ENCODE results near the gene GALNT17. TPM values are rescaled to one million over a fixed set of nuclear protein-coding genes. Genes with fewer than 3 reads are reported as not detected.

The GALNT17 gene
- total RNA-seq, 4 donors from 2014 or later, result 51.1 to 95.6 (median 69.8) TPM

- intact Hi-C loops (cut with DNase I), result no loop called here
- H3K4me1 ChIP-seq, result peaks cover 0 to 10% (median 9%) of the 10 kb centered on the region in 4 donors
- H3K27me3 ChIP-seq, result no peaks in the 10 kb centered on the region
- no peak overlapping the region for H3K27ac ChIP-seq (replicated peaks in 1 of 4)
- no peak overlapping the region for H3K4me3 ChIP-seq
- TF ChIP-seq EP300 (IDR thresholded peaks at IDR 0.05) (no peak), POLR2AphosphoS5 (IDR thresholded peaks at IDR 0.05) (no peak), CTCF (IDR thresholded peaks at IDR 0.05) (no peak), POLR2A (IDR thresholded peaks at IDR 0.05; ENCODE audit: low read depth) (no peak)
- no peaks in the 10 kb centered on the region for H3K9me3 ChIP-seq
- no peak for DNase-seq (ENCODE audit: extremely low spot score)
- WGBS, result 42% methylated on average over 4 of the region's 4 CpGs
- no peaks in the 10 kb centered on the region for H3K36me3 ChIP-seq
These were observed 229.6 kb downstream of the GALNT17 start for GRCh38 chr7:71361451-71362032.

- Histone ChIP-seq H3K4me3 (no peak overlapping the region), H3K36me3 (no peaks in the 10 kb centered on the region), H3K9me3 (no peaks in the 10 kb centered on the region), H3K27ac (replicated peaks in 1 of 4) (no peak overlapping the region), H3K27me3 (no peaks in the 10 kb centered on the region), H3K4me1 (peaks cover 0 to 10% (median 9%) of the 10 kb centered on the region in 4 donors)
- no peak for DNase-seq (ENCODE audit: extremely low spot score)
- WGBS, result 92% methylated on average over 7 of the region's 7 CpGs
- intact Hi-C loops (cut with DNase I), result no loop called here
- TF ChIP-seq POLR2AphosphoS5 (IDR thresholded peaks at IDR 0.05), result no peak
- TF ChIP-seq EP300 (IDR thresholded peaks at IDR 0.05), result no peak
- TF ChIP-seq CTCF (IDR thresholded peaks at IDR 0.05), result no peak
- no peak for TF ChIP-seq POLR2A (IDR thresholded peaks at IDR 0.05; ENCODE audit: low read depth)
These were observed 230.3 kb downstream of the GALNT17 start for GRCh38 chr7:71362240-71362639.

- intact Hi-C loops (cut with DNase I), result no loop called here
- WGBS, result 90% methylated on average over 5 of the region's 5 CpGs
These were observed 231.3 kb downstream of the GALNT17 start for GRCh38 chr7:71363223-71363622.

GRCh38 chr7:71363627-71364026 lies 231.7 kb downstream of the GALNT17 start:
- TF ChIP-seq CTCF (IDR thresholded peaks at IDR 0.05) (no peak), POLR2A (IDR thresholded peaks at IDR 0.05; ENCODE audit: low read depth) (no peak), POLR2AphosphoS5 (IDR thresholded peaks at IDR 0.05) (no peak), EP300 (IDR thresholded peaks at IDR 0.05) (no peak)
- H3K9me3 ChIP-seq, result no peaks in the 10 kb centered on the region
- DNase-seq (ENCODE audit: extremely low spot score), result no peak
- intact Hi-C loops (cut with DNase I), result no loop called here
- no peaks in the 10 kb centered on the region for H3K27me3 ChIP-seq
- H3K4me3 ChIP-seq, result no peak overlapping the region
- H3K27ac ChIP-seq (replicated peaks in 1 of 4), result no peak overlapping the region
- WGBS, result 92% methylated on average over 7 of the region's 7 CpGs
- peaks cover 0 to 10% (median 9%) of the 10 kb centered on the region in 4 donors for H3K4me1 ChIP-seq
- H3K36me3 ChIP-seq, result no peaks in the 10 kb centered on the region

More at GRCh38 chr7:71363223-71363622, 231.3 kb downstream of the GALNT17 start:
- no peaks in the 10 kb centered on the region for H3K9me3 ChIP-seq
- H3K4me3 ChIP-seq, result no peak overlapping the region
- peaks cover 0 to 10% (median 9%) of the 10 kb centered on the region in 4 donors for H3K4me1 ChIP-seq
- H3K27me3 ChIP-seq, result no peaks in the 10 kb centered on the region
- TF ChIP-seq CTCF (IDR thresholded peaks at IDR 0.05) (no peak), POLR2AphosphoS5 (IDR thresholded peaks at IDR 0.05) (no peak), POLR2A (IDR thresholded peaks at IDR 0.05; ENCODE audit: low read depth) (no peak), EP300 (IDR thresholded peaks at IDR 0.05) (no peak)
- no peaks in the 10 kb centered on the region for H3K36me3 ChIP-seq
- no peak for DNase-seq (ENCODE audit: extremely low spot score)
- H3K27ac ChIP-seq (replicated peaks in 1 of 4), result no peak overlapping the region

GRCh38 chr7:71364551-71364950 lies 232.6 kb downstream of the GALNT17 start:
- TF ChIP-seq EP300 (IDR thresholded peaks at IDR 0.05) (no peak), CTCF (IDR thresholded peaks at IDR 0.05) (no peak), POLR2A (IDR thresholded peaks at IDR 0.05; ENCODE audit: low read depth) (no peak), POLR2AphosphoS5 (IDR thresholded peaks at IDR 0.05) (no peak)
- 48% methylated on average over 2 of the region's 2 CpGs for WGBS
- H3K36me3 ChIP-seq, result no peaks in the 10 kb centered on the region
- no peaks in the 10 kb centered on the region for H3K9me3 ChIP-seq
- intact Hi-C loops (cut with DNase I), result no loop called here
- no peak overlapping the region for H3K4me3 ChIP-seq
- H3K4me1 ChIP-seq, result peaks cover 0 to 10% (median 9%) of the 10 kb centered on the region in 4 donors
- no peak for DNase-seq (ENCODE audit: extremely low spot score)
- H3K27ac ChIP-seq (replicated peaks in 1 of 4), result no peak overlapping the region
- no peaks in the 10 kb centered on the region for H3K27me3 ChIP-seq

Data from esophagus muscularis mucosa (tissue), 4 donors.